Liver (tissue), 3 donors: ENCODE measurements around the gene MIDN.

Source experiments
- ATF3 ChIP-seq: IDR thresholded peaks from 2 replicates; pipeline ENCODE4 v1.6.1; 2016; ENCODE audit warnings: antibody characterized with exemption
- CTCF ChIP-seq: fragments of 150-350 bp; IDR thresholded peaks from 2 replicates; pipeline ENCODE4 v1.5.1; 2017; ENCODE audit warnings: improper control_type of control experiment, low read depth, low read length; ENCODE audit not compliant: missing input control
- FOXA2 ChIP-seq: IDR thresholded peaks from 2 replicates; pipeline ENCODE4 v1.6.1; 2016; ENCODE audit warnings: antibody characterized with exemption
- GABPA ChIP-seq, 2 donors: IDR thresholded peaks in 1 of 2; conservative IDR thresholded peaks in 1 of 2; 2 replicates each; pipeline ENCODE4 v1.6.1; 2016; ENCODE audit warnings: antibody characterized with exemption in 2 of 2, mild to moderate bottlenecking in 1 of 2, moderate library complexity in 1 of 2
- HNF4G ChIP-seq: IDR thresholded peaks from 2 replicates; pipeline ENCODE4 v1.6.1; 2016; ENCODE audit warnings: antibody characterized with exemption
- JUND ChIP-seq, 2 donors: IDR thresholded peaks; 2 replicates each; pipeline ENCODE4 v1.6.1; 2016; ENCODE audit warnings: antibody characterized with exemption in 2 of 2
- MAX ChIP-seq: IDR thresholded peaks from 2 replicates; pipeline ENCODE4 v1.6.1; 2016; ENCODE audit warnings: antibody characterized with exemption
- RAD21 ChIP-seq, 2 donors: IDR thresholded peaks; 2 replicates each; pipeline ENCODE4 v1.6.1; 2016; ENCODE audit warnings: antibody characterized with exemption in 2 of 2, mild to moderate bottlenecking in 2 of 2
- REST ChIP-seq: IDR thresholded peaks from 2 replicates; pipeline ENCODE4 v1.6.1; 2016; ENCODE audit warnings: antibody characterized with exemption, mild to moderate bottlenecking
- RXRA ChIP-seq, 2 donors: IDR thresholded peaks; 2 replicates each; pipeline ENCODE4 v1.6.1; 2017 to 2018; ENCODE audit warnings: antibody characterized with exemption in 2 of 2, mild to moderate bottlenecking in 1 of 2
- SP1 ChIP-seq: IDR thresholded peaks from 2 replicates; pipeline ENCODE4 v1.6.1; 2018; ENCODE audit warnings: antibody characterized with exemption, mild to moderate bottlenecking
- TAF1 ChIP-seq: conservative IDR thresholded peaks from 2 replicates; pipeline ENCODE4 v1.6.1; 2016; ENCODE audit warnings: antibody characterized with exemption, mild to moderate bottlenecking
- YY1 ChIP-seq: IDR thresholded peaks from 2 replicates; pipeline ENCODE4 v1.6.1; 2016; ENCODE audit warnings: antibody characterized with exemption, mild to moderate bottlenecking
- ZBTB33 ChIP-seq: IDR thresholded peaks from 2 replicates; pipeline ENCODE4 v1.6.1; 2016; ENCODE audit warnings: antibody characterized with exemption
- donor health status: healthy.
- donor health status: healthy.

GRCh38 chr19:1283917-1284292 is 35.5 kb downstream of the MIDN start:
- TF ChIP-seq HNF4G (no peak), JUND (IDR thresholded peaks at IDR 0.05) (no peak), RAD21 (IDR thresholded peaks at IDR 0.05) (no peak), CTCF (no peak), REST (no peak), YY1 (no peak), RXRA (IDR thresholded peaks at IDR 0.05) (no peak), SP1 (no peak), MAX (no peak), TAF1 (no peak), ATF3 (no peak), ZBTB33 (no peak), GABPA (IDR thresholded peaks at IDR 0.05 in 1 of 2, conservative IDR thresholded peaks at IDR 0.05 in 1 of 2) (no peak), FOXA2 (no peak)
